Activated effector memory CD4-positive, alpha-beta T cell treated with anti-CD3 and anti-CD28 coated beads, Interleukin-2, amount 50 U/mL, for 16 hours (primary cell): ENCODE measurements around the gene TLE1.

Source experiments
- DNase-seq: peaks from one replicate; pipeline ENCODE4 v3.0.0-alpha.2; 2020

TLE1 gene

GRCh38 chr9:81540142-81540710 is 149.1 kb downstream of the TLE1 start:
- no peak for DNase-seq

- no peak for DNase-seq
Observed at GRCh38 chr9:81539317-81539716, 150.0 kb downstream of the TLE1 start.

GRCh38 chr9:81538890-81539289 is 150.5 kb downstream of the TLE1 start:
- DNase-seq: no peak

- DNase-seq: no peak
Observed at GRCh38 chr9:81537964-81538363, 151.4 kb downstream of the TLE1 start.

- no peak for DNase-seq
Observed at GRCh38 chr9:81536242-81537025, 152.9 kb downstream of the TLE1 start.

GRCh38 chr9:81535542-81536241 is 153.7 kb downstream of the TLE1 start:
- no peak for DNase-seq

- no peak for DNase-seq
Observed at GRCh38 chr9:81534138-81534875, 155.0 kb downstream of the TLE1 start.
